Measurements from ENCODE around the gene ATP6V0C.

The ATP6V0C gene

GRCh38 chr16:2513405-2514332 lies at the start of gene ATP6V0C:
Gene ATP6V0C (plus strand): TSS chr16:2513952. CDS start chr16:2514104, 152 bp downstream.
- no peak for FAIRE-seq

GRCh38 chr16:2464333-2464732 lies 49.4 kb upstream of the ATP6V0C start:
- no peak for FAIRE-seq

GRCh38 chr16:2465653-2466415 lies 47.9 kb upstream of the ATP6V0C start:
- FAIRE-seq = no peak

- no peak for FAIRE-seq
Observed at GRCh38 chr16:2466667-2467527, 46.9 kb upstream of the ATP6V0C start.

GRCh38 chr16:2467528-2468232 lies 46.1 kb upstream of the ATP6V0C start:
- no peak for FAIRE-seq

GRCh38 chr16:2468233-2468724 lies 45.5 kb upstream of the ATP6V0C start:
- FAIRE-seq = no peak

GRCh38 chr16:2468725-2469398 lies 44.9 kb upstream of the ATP6V0C start:
- no peak for FAIRE-seq

- no peak for FAIRE-seq
Observed at GRCh38 chr16:2469399-2470233, 44.1 kb upstream of the ATP6V0C start.

GRCh38 chr16:2470234-2470601 lies 43.5 kb upstream of the ATP6V0C start:
- no peak for FAIRE-seq

- no peak for FAIRE-seq
Observed at GRCh38 chr16:2470603-2471015, 43.1 kb upstream of the ATP6V0C start.

GRCh38 chr16:2471016-2471652 lies 42.6 kb upstream of the ATP6V0C start, which contains the start of gene NTN3:
Gene NTN3 (plus strand): TSS chr16:2471297. CDS start chr16:2471702, 405 bp downstream.
- FAIRE-seq = no peak

GRCh38 chr16:2471653-2472487 lies 41.9 kb upstream of the ATP6V0C start:
- no peak for FAIRE-seq

- no peak for FAIRE-seq
Observed at GRCh38 chr16:2472488-2472864, 41.3 kb upstream of the ATP6V0C start.

GRCh38 chr16:2472885-2473445 lies 40.8 kb upstream of the ATP6V0C start:
- no peak for FAIRE-seq

GRCh38 chr16:2473446-2473926 lies 40.3 kb upstream of the ATP6V0C start:
- FAIRE-seq = no peak

- FAIRE-seq = no peak
Observed at GRCh38 chr16:2473999-2474876, 39.5 kb upstream of the ATP6V0C start.

- no peak for FAIRE-seq
Observed at GRCh38 chr16:2474877-2475412, 38.8 kb upstream of the ATP6V0C start, which contains the start of gene TBC1D24. Gene TBC1D24 (plus strand): TSS chr16:2475127. CDS start chr16:2496149, 21,022 bp downstream.

All from colon (tissue), 2 donors.